Liver (tissue), 9 donors: ENCODE results near the gene CAPRIN2. TPM values are rescaled to one million over a fixed set of nuclear protein-coding genes. Genes with fewer than 3 reads are reported as not detected.

Source experiments
- DNase-seq: peaks from one replicate; pipeline ENCODE4 v3.0.0-alpha.2; 2017; ENCODE audit warnings: low spot score
- H3K27ac ChIP-seq, 2 donors: one replicate each; pipeline ENCODE4 v1.7.0; 2013; ENCODE audit warnings: inconsistent platforms in 2 of 2, low read length in 2 of 2, control low read depth in 1 of 2, low read depth in 1 of 2, mild to moderate bottlenecking in 1 of 2
- H3K27me3 ChIP-seq, 4 donors: one replicate each; pipeline versions ENCODE4 v1.6.1 to v1.7.0; 2013; ENCODE audit warnings: low read length in 3 of 4, inconsistent platforms in 1 of 4, mild to moderate bottlenecking in 1 of 4, moderate library complexity in 1 of 4; ENCODE audit not compliant: control insufficient read depth in 4 of 4, insufficient read depth in 4 of 4
- H3K36me3 ChIP-seq, 4 donors: one replicate each; pipeline versions ENCODE4 v1.6.1 to v1.7.0; 2013; ENCODE audit warnings: low read length in 3 of 4, mild to moderate bottlenecking in 3 of 4, low read depth in 1 of 4, moderate library complexity in 1 of 4; ENCODE audit not compliant: control insufficient read depth in 4 of 4, insufficient read depth in 3 of 4
- H3K4me1 ChIP-seq, 4 donors: one replicate each; pipeline versions ENCODE4 v1.6.1 to v1.7.0; 2013; ENCODE audit warnings: low read length in 3 of 4, mild to moderate bottlenecking in 3 of 4, moderate library complexity in 1 of 4; ENCODE audit not compliant: control insufficient read depth in 4 of 4, insufficient read depth in 4 of 4
- H3K4me3 ChIP-seq, 3 donors: one replicate each; pipeline versions ENCODE4 v1.6.1 to v1.7.0; 2013; ENCODE audit warnings: low read length in 3 of 3, control low read depth in 1 of 3, low read depth in 1 of 3, mild to moderate bottlenecking in 1 of 3
- H3K9ac ChIP-seq, 2 donors: one replicate each; pipeline ENCODE4 v1.7.0; 2013; ENCODE audit warnings: low read length in 2 of 2, mild to moderate bottlenecking in 2 of 2, moderate library complexity in 2 of 2, control low read depth in 1 of 2, low read depth in 1 of 2
- H3K9me3 ChIP-seq, 4 donors: one replicate each; pipeline versions ENCODE4 v1.6.1 to v1.7.0; 2013; ENCODE audit warnings: low read length in 3 of 4; ENCODE audit not compliant: control insufficient read depth in 4 of 4
- FOXA1 ChIP-seq: IDR thresholded peaks from 2 replicates; pipeline ENCODE4 v1.6.1; 2016; ENCODE audit warnings: antibody characterized with exemption
- FOXA2 ChIP-seq: IDR thresholded peaks from 2 replicates; pipeline ENCODE4 v1.6.1; 2016; ENCODE audit warnings: antibody characterized with exemption
- HNF4A ChIP-seq, 2 donors: conservative IDR thresholded peaks; 2 replicates each; pipeline ENCODE4 v1.6.1; 2016; ENCODE audit warnings: antibody characterized with exemption in 2 of 2, mild to moderate bottlenecking in 2 of 2
- JUND ChIP-seq, 2 donors: IDR thresholded peaks; 2 replicates each; pipeline ENCODE4 v1.6.1; 2016; ENCODE audit warnings: antibody characterized with exemption in 2 of 2
- NR2F2 ChIP-seq: IDR thresholded peaks from 2 replicates; pipeline ENCODE4 v1.6.1; 2016; ENCODE audit warnings: antibody characterized with exemption
- RXRA ChIP-seq, 2 donors: IDR thresholded peaks; 2 replicates each; pipeline ENCODE4 v1.6.1; 2017 to 2018; ENCODE audit warnings: antibody characterized with exemption in 2 of 2, mild to moderate bottlenecking in 1 of 2
- TAF1 ChIP-seq: conservative IDR thresholded peaks from 2 replicates; pipeline ENCODE4 v1.6.1; 2016; ENCODE audit warnings: antibody characterized with exemption, mild to moderate bottlenecking
- YY1 ChIP-seq: IDR thresholded peaks from 2 replicates; pipeline ENCODE4 v1.6.1; 2016; ENCODE audit warnings: antibody characterized with exemption, mild to moderate bottlenecking
- WGBS: extraction: QIAGEN DNeasy Blood & Tissue Kit; methylation state at CpG from one replicate; pipeline ENCODE4 v1.1.7; 2013; 5-methylcytosine and 5-hydroxymethylcytosine counted together
- polyA plus RNA-seq, 2 donors: library from polyadenylated mRNA; stranded (reverse) in 1 of 2; unstranded in 1 of 2; fragments of 200-250 nt in 1 of 2; fragments of >200 nt in 1 of 2; fragmentation: Nextera tagmentation in 1 of 2; extraction: Ambion mirVana in 1 of 2; gene quantifications; one replicate each; pipeline versions ENCODE4 v1.2.1 to v1.2.3, GENCODE V29; 2013 to 2015
- total RNA-seq, 2 donors: library from RNA; depleted of rRNA; stranded (reverse); fragments of >200 nt; gene quantifications; one replicate each; pipeline ENCODE4 v1.2.3, GENCODE V29; 2014
- TF ChIP-seq, protein P1 (sequence below): IDR thresholded peaks from 2 replicates; pipeline ENCODE4 v1.6.1; 2016; ENCODE audit warnings: antibody characterized with exemption
- TF ChIP-seq, protein P2 (sequence below): fragments of 150-350 bp; IDR thresholded peaks from 2 replicates; pipeline ENCODE4 v1.5.1; 2017; ENCODE audit warnings: improper control_type of control experiment, low read depth, low read length; ENCODE audit not compliant: missing input control
- TF ChIP-seq, protein P3 (sequence below): IDR thresholded peaks from 2 replicates; pipeline ENCODE4 v1.6.1; 2016; ENCODE audit warnings: antibody characterized with exemption
- TF ChIP-seq, protein P4 (sequence below): IDR thresholded peaks from 2 replicates; pipeline ENCODE4 v1.6.1; 2016; ENCODE audit warnings: antibody characterized with exemption, mild to moderate bottlenecking
- donor health status: healthy.
- donor health status: healthy.
- donor health status: healthy.
- donor health status: healthy.
- donor health status: healthy.

Gene CAPRIN2
- total and polyA plus RNA-seq, 4 donors: 4.6 to 14.8 (median 9.4) TPM

DNA sequence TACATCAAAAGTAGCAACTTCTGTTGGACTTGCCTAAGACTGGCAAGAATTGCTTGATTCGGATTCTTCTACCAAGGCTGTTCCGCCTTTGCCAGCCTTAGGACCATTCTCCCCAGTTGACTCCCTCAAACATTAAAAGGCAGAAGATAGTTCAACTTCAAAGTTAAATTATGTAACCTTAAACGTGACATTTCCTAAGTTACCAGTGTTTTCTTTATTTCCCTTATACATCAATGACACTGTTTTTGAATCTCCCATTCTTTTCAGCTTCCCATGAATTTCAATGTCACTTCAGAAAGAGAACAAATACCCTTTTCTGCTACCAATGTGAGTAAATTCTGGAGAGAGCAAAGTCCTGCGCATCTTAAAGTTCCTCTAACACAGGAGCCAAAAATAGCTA is 25.2 kb downstream of the CAPRIN2 start (continued):
- TF ChIP-seq, protein P1, sequence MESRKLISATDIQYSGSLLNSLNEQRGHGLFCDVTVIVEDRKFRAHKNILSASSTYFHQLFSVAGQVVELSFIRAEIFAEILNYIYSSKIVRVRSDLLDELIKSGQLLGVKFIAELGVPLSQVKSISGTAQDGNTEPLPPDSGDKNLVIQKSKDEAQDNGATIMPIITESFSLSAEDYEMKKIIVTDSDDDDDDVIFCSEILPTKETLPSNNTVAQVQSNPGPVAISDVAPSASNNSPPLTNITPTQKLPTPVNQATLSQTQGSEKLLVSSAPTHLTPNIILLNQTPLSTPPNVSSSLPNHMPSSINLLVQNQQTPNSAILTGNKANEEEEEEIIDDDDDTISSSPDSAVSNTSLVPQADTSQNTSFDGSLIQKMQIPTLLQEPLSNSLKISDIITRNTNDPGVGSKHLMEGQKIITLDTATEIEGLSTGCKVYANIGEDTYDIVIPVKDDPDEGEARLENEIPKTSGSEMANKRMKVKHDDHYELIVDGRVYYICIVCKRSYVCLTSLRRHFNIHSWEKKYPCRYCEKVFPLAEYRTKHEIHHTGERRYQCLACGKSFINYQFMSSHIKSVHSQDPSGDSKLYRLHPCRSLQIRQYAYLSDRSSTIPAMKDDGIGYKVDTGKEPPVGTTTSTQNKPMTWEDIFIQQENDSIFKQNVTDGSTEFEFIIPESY: no peak
- TF ChIP-seq, protein P2, sequence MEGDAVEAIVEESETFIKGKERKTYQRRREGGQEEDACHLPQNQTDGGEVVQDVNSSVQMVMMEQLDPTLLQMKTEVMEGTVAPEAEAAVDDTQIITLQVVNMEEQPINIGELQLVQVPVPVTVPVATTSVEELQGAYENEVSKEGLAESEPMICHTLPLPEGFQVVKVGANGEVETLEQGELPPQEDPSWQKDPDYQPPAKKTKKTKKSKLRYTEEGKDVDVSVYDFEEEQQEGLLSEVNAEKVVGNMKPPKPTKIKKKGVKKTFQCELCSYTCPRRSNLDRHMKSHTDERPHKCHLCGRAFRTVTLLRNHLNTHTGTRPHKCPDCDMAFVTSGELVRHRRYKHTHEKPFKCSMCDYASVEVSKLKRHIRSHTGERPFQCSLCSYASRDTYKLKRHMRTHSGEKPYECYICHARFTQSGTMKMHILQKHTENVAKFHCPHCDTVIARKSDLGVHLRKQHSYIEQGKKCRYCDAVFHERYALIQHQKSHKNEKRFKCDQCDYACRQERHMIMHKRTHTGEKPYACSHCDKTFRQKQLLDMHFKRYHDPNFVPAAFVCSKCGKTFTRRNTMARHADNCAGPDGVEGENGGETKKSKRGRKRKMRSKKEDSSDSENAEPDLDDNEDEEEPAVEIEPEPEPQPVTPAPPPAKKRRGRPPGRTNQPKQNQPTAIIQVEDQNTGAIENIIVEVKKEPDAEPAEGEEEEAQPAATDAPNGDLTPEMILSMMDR: no peak
- no peak for TF ChIP-seq FOXA2
- no peak for TF ChIP-seq JUND (IDR thresholded peaks at IDR 0.05)

DNA sequence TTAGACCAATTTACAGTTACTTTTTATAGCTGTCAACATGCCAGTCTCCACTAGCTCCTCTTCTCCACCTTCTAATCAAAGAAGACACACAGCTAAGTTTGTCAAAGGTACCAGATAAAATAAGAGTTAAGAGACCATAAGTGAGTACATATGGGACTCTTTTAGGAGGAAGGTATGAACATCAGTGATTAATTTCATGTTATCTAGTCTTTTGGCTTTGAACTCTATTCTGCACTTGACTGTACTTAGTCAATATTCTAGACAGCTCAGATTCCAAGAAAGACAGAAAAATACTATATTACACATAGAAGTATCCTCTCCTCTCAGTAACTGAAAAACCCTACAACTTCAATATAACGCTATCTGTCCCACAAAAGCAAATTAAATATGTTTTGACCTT is 28.1 kb downstream of the CAPRIN2 start:
- 97% methylated on average over 1 of the region's 1 CpG for WGBS
- Histone ChIP-seq H3K9me3 (no peaks in the 10 kb centered on the region), H3K4me1 (no peaks in the 10 kb centered on the region), H3K27me3 (no peaks in the 10 kb centered on the region), H3K36me3 (peaks cover 1 to 18% (median 12%) of the 10 kb centered on the region in 4 donors), H3K9ac (no peak overlapping the region), H3K27ac (no peak overlapping the region), H3K4me3 (no peak overlapping the region)
- no peak for DNase-seq
- TF ChIP-seq, protein P2: no peak
- TF ChIP-seq JUND (IDR thresholded peaks at IDR 0.05) (no peak), FOXA1 (no peak), TAF1 (no peak), HNF4A (conservative IDR thresholded peaks at IDR 0.05) (no peak), FOXA2 (no peak), RXRA (IDR thresholded peaks at IDR 0.05) (no peak), YY1 (no peak), NR2F2 (no peak)
- TF ChIP-seq, protein P3, sequence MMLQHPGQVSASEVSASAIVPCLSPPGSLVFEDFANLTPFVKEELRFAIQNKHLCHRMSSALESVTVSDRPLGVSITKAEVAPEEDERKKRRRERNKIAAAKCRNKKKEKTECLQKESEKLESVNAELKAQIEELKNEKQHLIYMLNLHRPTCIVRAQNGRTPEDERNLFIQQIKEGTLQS: no peak
- TF ChIP-seq, protein P4, sequence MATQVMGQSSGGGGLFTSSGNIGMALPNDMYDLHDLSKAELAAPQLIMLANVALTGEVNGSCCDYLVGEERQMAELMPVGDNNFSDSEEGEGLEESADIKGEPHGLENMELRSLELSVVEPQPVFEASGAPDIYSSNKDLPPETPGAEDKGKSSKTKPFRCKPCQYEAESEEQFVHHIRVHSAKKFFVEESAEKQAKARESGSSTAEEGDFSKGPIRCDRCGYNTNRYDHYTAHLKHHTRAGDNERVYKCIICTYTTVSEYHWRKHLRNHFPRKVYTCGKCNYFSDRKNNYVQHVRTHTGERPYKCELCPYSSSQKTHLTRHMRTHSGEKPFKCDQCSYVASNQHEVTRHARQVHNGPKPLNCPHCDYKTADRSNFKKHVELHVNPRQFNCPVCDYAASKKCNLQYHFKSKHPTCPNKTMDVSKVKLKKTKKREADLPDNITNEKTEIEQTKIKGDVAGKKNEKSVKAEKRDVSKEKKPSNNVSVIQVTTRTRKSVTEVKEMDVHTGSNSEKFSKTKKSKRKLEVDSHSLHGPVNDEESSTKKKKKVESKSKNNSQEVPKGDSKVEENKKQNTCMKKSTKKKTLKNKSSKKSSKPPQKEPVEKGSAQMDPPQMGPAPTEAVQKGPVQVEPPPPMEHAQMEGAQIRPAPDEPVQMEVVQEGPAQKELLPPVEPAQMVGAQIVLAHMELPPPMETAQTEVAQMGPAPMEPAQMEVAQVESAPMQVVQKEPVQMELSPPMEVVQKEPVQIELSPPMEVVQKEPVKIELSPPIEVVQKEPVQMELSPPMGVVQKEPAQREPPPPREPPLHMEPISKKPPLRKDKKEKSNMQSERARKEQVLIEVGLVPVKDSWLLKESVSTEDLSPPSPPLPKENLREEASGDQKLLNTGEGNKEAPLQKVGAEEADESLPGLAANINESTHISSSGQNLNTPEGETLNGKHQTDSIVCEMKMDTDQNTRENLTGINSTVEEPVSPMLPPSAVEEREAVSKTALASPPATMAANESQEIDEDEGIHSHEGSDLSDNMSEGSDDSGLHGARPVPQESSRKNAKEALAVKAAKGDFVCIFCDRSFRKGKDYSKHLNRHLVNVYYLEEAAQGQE: no peak
- TF ChIP-seq, protein P1: no peak
